ENCODE data around the gene MLF1. TPM values are rescaled to one million over a fixed set of nuclear protein-coding genes. Genes with fewer than 3 reads are reported as not detected.

The MLF1 gene
- total RNA-seq: 10 to 100 TPM; 12.0 TPM
- polyA plus RNA-seq (ENCODE audit: insufficient read length in 6 of 6): 10 to 100 TPM; 58.5 to 87.0 (median 63.4) TPM
- long read RNA-seq, donor 1, transcript MLF1-202 (7 exons, 2,222 nt): minor isoform, 12 of 39 reads
- long read RNA-seq, donor 1, transcript MLF1-201 (7 exons, 2,203 nt): major isoform, 24 of 39 reads
- long read RNA-seq, donor 1, partial matches to known transcripts: 0 of 39 reads
- long read RNA-seq, donor 1, other reads (novel, unspliced or antisense): 0 of 39 reads
- long read RNA-seq, donor 2, transcript MLF1-201 (7 exons, 2,203 nt): major isoform, 13 of 22 reads
- long read RNA-seq, donor 2, transcript MLF1-202 (7 exons, 2,222 nt): minor isoform, 8 of 22 reads
- long read RNA-seq, donor 2, partial matches to known transcripts: 0 of 22 reads
- long read RNA-seq, donor 2, other reads (novel, unspliced or antisense): 0 of 22 reads
- long read RNA-seq, donor 3, transcript MLF1-201 (7 exons, 2,203 nt): major isoform, 12 of 16 reads
- long read RNA-seq, donor 3, partial matches to known transcripts: 0 of 16 reads
- long read RNA-seq, donor 3, other reads (novel, unspliced or antisense): 0 of 16 reads
- long read RNA-seq, donor 4, transcript MLF1-201 (7 exons, 2,203 nt): major isoform, 8 of 18 reads
- long read RNA-seq, donor 4, transcript MLF1-202 (7 exons, 2,222 nt): minor isoform, 6 of 18 reads
- long read RNA-seq, donor 4, partial matches to known transcripts: 0 of 18 reads
- long read RNA-seq, donor 4, other reads (novel, unspliced or antisense): 4 of 18 reads
- long read RNA-seq, donor 5, transcript MLF1-202 (7 exons, 2,222 nt): minor isoform, 8 of 64 reads
- long read RNA-seq, donor 5, transcript MLF1-201 (7 exons, 2,203 nt): major isoform, 22 of 64 reads
- long read RNA-seq, donor 5, partial matches to known transcripts: 33 of 64 reads
- long read RNA-seq, donor 5, other reads (novel, unspliced or antisense): 0 of 64 reads
- long read RNA-seq, donor 6, transcript MLF1-201 (7 exons, 2,203 nt): major isoform, 40 of 118 reads
- long read RNA-seq, donor 6, transcript MLF1-202 (7 exons, 2,222 nt): minor isoform, 11 of 118 reads
- long read RNA-seq, donor 6, partial matches to known transcripts: 60 of 118 reads
- long read RNA-seq, donor 6, other reads (novel, unspliced or antisense): 0 of 118 reads
- long read RNA-seq, donor 7, transcript MLF1-202 (7 exons, 2,222 nt): minor isoform, 11 of 27 reads
- long read RNA-seq, donor 7, transcript MLF1-201 (7 exons, 2,203 nt): major isoform, 16 of 27 reads
- long read RNA-seq, donor 7, partial matches to known transcripts: 0 of 27 reads
- long read RNA-seq, donor 7, other reads (novel, unspliced or antisense): 0 of 27 reads
- long read RNA-seq, donor 8, transcript MLF1-201 (7 exons, 2,203 nt): major isoform, 14 of 21 reads
- long read RNA-seq, donor 8, partial matches to known transcripts: 0 of 21 reads
- long read RNA-seq, donor 8, other reads (novel, unspliced or antisense): 5 of 21 reads
- long read RNA-seq, donor 9: 0 reads
- long read RNA-seq, donor 10, partial matches to known transcripts: 0 of 6 reads
- long read RNA-seq, donor 10, other reads (novel, unspliced or antisense): 2 of 6 reads
- long read RNA-seq, donor 11, transcript MLF1-202 (7 exons, 2,222 nt): major isoform, 8 of 19 reads
- long read RNA-seq, donor 11, transcript MLF1-201 (7 exons, 2,203 nt): minor isoform, 7 of 19 reads
- long read RNA-seq, donor 11, partial matches to known transcripts: 0 of 19 reads
- long read RNA-seq, donor 11, other reads (novel, unspliced or antisense): 0 of 19 reads
- long read RNA-seq, donor 12, transcript MLF1-201 (7 exons, 2,203 nt): major isoform, 15 of 18 reads
- long read RNA-seq, donor 12, partial matches to known transcripts: 0 of 18 reads
- long read RNA-seq, donor 12, other reads (novel, unspliced or antisense): 0 of 18 reads

- no peaks in the 10 kb centered on the region for H3K9me3 ChIP-seq
- ATAC-seq (peak; percentile 100), DNase-seq (peak; percentile 95 to 98 (median 97))
- intact Hi-C loops (cut with DNase I): no loop called here
- H3K4me1 ChIP-seq: no peaks in the 10 kb centered on the region
- H3K36me3 ChIP-seq: no peaks in the 10 kb centered on the region
- peak within 1 kb of the TSS; percentile 30 to 67 for H3K27ac ChIP-seq
- no peak for TF ChIP-seq CTCF (IDR thresholded peaks at IDR 0.05)
- peaks cover 0 to 19% of the 10 kb centered on the region in 2 donors for H3K27me3 ChIP-seq
- H3K4me3 ChIP-seq: peak within 1 kb of the TSS; percentile 41 to 42
These were observed at the start of gene MLF1 for GRCh38 chr3:158570999-158571702. Gene MLF1, plus strand, starts transcription at chr3:158571194. Its CDS starts 107 bp downstream, at chr3:158571301.

GRCh38 chr3:158522221-158523136 is 48.5 kb upstream of the MLF1 start:
- Histone ChIP-seq H3K36me3 (no peaks in the 10 kb centered on the region), H3K4me1 (no peaks in the 10 kb centered on the region), H3K27me3 (no peaks in the 10 kb centered on the region), H3K9me3 (no peaks in the 10 kb centered on the region), H3K27ac (no peak overlapping the region), H3K4me3 (no peak overlapping the region)
- intact Hi-C loops (cut with DNase I): no loop called here
- ATAC-seq (no peak), DNase-seq (no peak)
- TF ChIP-seq CTCF (IDR thresholded peaks at IDR 0.05): no peak

GRCh38 chr3:158528076-158528674 is 42.8 kb upstream of the MLF1 start:
- H3K27ac ChIP-seq: no peak overlapping the region
- H3K4me3 ChIP-seq: no peak overlapping the region
- no peak for DNase-seq
- intact Hi-C loops (cut with DNase I): no loop called here
- ATAC-seq: no peak
- no peaks in the 10 kb centered on the region for H3K27me3 ChIP-seq
- H3K4me1 ChIP-seq: peaks cover 0 to 2% of the 10 kb centered on the region in 2 donors
- no peaks in the 10 kb centered on the region for H3K9me3 ChIP-seq
- no peaks in the 10 kb centered on the region for H3K36me3 ChIP-seq
- no peak for TF ChIP-seq CTCF (IDR thresholded peaks at IDR 0.05)

Measured in left lung (tissue), 14 donors.